ENCODE results near the gene SETD6. TPM values are rescaled to one million over a fixed set of nuclear protein-coding genes. Genes with fewer than 3 reads are reported as not detected.
A peak's percentile ranks its signal among the peaks of the same experiment; 100 is the strongest.

SETD6 gene
- total and polyA plus RNA-seq, 4 donors = 10.6 to 21.5 (median 15.6) TPM

GRCh38 chr16:58500430-58501241, 14.7 kb upstream of the SETD6 start:
- H3K27ac ChIP-seq (ENCODE audit: low read depth in 1 of 2, low read length in 1 of 2) = no peak overlapping the region
- no peak for ATAC-seq (ENCODE audit: insufficient read depth, low FRiP score)
- H3K4me1 ChIP-seq (ENCODE audit: control insufficient read depth in 5 of 5, insufficient read depth in 5 of 5, low read length in 5 of 5) = peaks cover 0 to 11% (median 7%) of the 10 kb centered on the region in 5 donors
- TF ChIP-seq CTCF (IDR thresholded peaks at IDR 0.05; ENCODE audit: control extremely low read depth, extremely low read depth) = no peak
- WGBS, 2 donors = 19 to 26% methylated on average over 35 to 36 of the region's 36 CpGs
- H3K9me3 ChIP-seq (ENCODE audit: control insufficient read depth in 4 of 4, insufficient read depth in 3 of 4, low read length in 3 of 4) = no peaks in the 10 kb centered on the region
- no peaks in the 10 kb centered on the region for H3K36me3 ChIP-seq (ENCODE audit: control insufficient read depth in 4 of 4, insufficient read depth in 4 of 4, low read length in 4 of 4)
- H3K4me3 ChIP-seq = no peak overlapping the region
- DNase-seq = no peak
- H3K9ac ChIP-seq (ENCODE audit: insufficient read depth in 1 of 2, low read length in 2 of 2) = no peak overlapping the region
- peaks cover 0 to 9% (median 6%) of the 10 kb centered on the region in 3 donors for H3K27me3 ChIP-seq (ENCODE audit: control insufficient read depth in 3 of 3, insufficient read depth in 3 of 3, low read length in 2 of 3)

- no peak for TF ChIP-seq CTCF (IDR thresholded peaks at IDR 0.05; ENCODE audit: control extremely low read depth, extremely low read depth)
- 19 to 34% methylated on average over 36 to 42 of the region's 42 CpGs for WGBS, 2 donors
- Histone ChIP-seq H3K27ac (ENCODE audit: low read depth in 1 of 2, low read length in 1 of 2) (no peak overlapping the region), H3K9me3 (ENCODE audit: control insufficient read depth in 4 of 4, insufficient read depth in 3 of 4, low read length in 3 of 4) (no peaks in the 10 kb centered on the region), H3K4me1 (ENCODE audit: control insufficient read depth in 5 of 5, insufficient read depth in 5 of 5, low read length in 5 of 5) (peaks cover 0 to 11% (median 7%) of the 10 kb centered on the region in 5 donors), H3K9ac (ENCODE audit: insufficient read depth in 1 of 2, low read length in 2 of 2) (no peak overlapping the region), H3K27me3 (ENCODE audit: control insufficient read depth in 3 of 3, insufficient read depth in 3 of 3, low read length in 2 of 3) (peaks cover 0 to 9% (median 6%) of the 10 kb centered on the region in 3 donors), H3K4me3 (no peak overlapping the region), H3K36me3 (ENCODE audit: control insufficient read depth in 4 of 4, insufficient read depth in 4 of 4, low read length in 4 of 4) (no peaks in the 10 kb centered on the region)
- ATAC-seq (ENCODE audit: insufficient read depth, low FRiP score) (no peak), DNase-seq (peak; percentile 47 to 61 (median 53))
Observed at GRCh38 chr16:58501242-58502131, 13.8 kb upstream of the SETD6 start.

GRCh38 chr16:58502217-58502921, 12.9 kb upstream of the SETD6 start:
- ATAC-seq (ENCODE audit: insufficient read depth, low FRiP score) (no peak), DNase-seq (no peak)
- Histone ChIP-seq H3K36me3 (ENCODE audit: control insufficient read depth in 4 of 4, insufficient read depth in 4 of 4, low read length in 4 of 4) (peaks cover 0 to 3% (median 0%) of the 10 kb centered on the region in 4 donors), H3K27me3 (ENCODE audit: control insufficient read depth in 3 of 3, insufficient read depth in 3 of 3, low read length in 2 of 3) (peaks cover 0 to 9% (median 6%) of the 10 kb centered on the region in 3 donors), H3K9me3 (ENCODE audit: control insufficient read depth in 4 of 4, insufficient read depth in 3 of 4, low read length in 3 of 4) (no peaks in the 10 kb centered on the region), H3K9ac (ENCODE audit: insufficient read depth in 1 of 2, low read length in 2 of 2) (no peak overlapping the region), H3K4me1 (ENCODE audit: control insufficient read depth in 5 of 5, insufficient read depth in 5 of 5, low read length in 5 of 5) (peaks cover 0 to 11% (median 7%) of the 10 kb centered on the region in 5 donors), H3K27ac (ENCODE audit: low read depth in 1 of 2, low read length in 1 of 2) (no peak overlapping the region), H3K4me3 (no peak overlapping the region)
- no peak for TF ChIP-seq CTCF (IDR thresholded peaks at IDR 0.05; ENCODE audit: control extremely low read depth, extremely low read depth)
- 69 to 79% methylated on average over 8 of the region's 8 CpGs for WGBS, 2 donors

All from lung (tissue), 12 donors.